Uterus (tissue), 2 donors: Measurements from ENCODE around the gene P2RY1.

Source experiments
- POLR2A ChIP-seq, 2 donors: fragments of 450-650 bp; IDR thresholded peaks; one replicate each; pipeline ENCODE4 v1.6.1; 2016; ENCODE audit warnings: antibody characterized with exemption in 2 of 2, mild to moderate bottlenecking in 1 of 2, moderate library complexity in 1 of 2
- TF ChIP-seq, protein P1 (sequence below), 4 experiments: fragments of 200-600 bp in 2 of 4; fragments of 450-650 bp in 2 of 4; sonication (generic) in 2 of 4; IDR thresholded peaks; one replicate each; pipeline ENCODE4 v1.5.1; 2016 to 2019; ENCODE audit warnings: antibody characterized with exemption in 4 of 4, mild to moderate bottlenecking in 2 of 4, moderate library complexity in 1 of 4

DNA sequence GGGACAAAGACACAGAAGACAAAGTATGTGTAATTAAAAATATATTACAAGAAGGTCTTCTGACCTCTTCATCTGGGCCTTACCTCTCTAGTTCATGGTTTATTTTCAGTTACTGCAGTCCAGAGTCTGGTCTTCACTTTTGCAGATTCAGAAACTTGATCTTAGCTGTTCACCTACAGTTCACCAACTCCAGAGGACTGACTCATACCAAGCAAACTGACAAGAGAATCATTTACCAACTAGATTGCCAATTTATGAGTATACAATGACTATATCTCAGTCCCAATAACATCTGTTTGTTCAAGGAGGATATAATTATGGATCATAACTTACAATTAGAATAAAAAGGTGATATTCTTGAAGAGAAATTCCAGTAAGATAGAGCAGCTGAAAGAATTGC, 9.0 kb downstream of the P2RY1 start:
- TF ChIP-seq, protein P1, sequence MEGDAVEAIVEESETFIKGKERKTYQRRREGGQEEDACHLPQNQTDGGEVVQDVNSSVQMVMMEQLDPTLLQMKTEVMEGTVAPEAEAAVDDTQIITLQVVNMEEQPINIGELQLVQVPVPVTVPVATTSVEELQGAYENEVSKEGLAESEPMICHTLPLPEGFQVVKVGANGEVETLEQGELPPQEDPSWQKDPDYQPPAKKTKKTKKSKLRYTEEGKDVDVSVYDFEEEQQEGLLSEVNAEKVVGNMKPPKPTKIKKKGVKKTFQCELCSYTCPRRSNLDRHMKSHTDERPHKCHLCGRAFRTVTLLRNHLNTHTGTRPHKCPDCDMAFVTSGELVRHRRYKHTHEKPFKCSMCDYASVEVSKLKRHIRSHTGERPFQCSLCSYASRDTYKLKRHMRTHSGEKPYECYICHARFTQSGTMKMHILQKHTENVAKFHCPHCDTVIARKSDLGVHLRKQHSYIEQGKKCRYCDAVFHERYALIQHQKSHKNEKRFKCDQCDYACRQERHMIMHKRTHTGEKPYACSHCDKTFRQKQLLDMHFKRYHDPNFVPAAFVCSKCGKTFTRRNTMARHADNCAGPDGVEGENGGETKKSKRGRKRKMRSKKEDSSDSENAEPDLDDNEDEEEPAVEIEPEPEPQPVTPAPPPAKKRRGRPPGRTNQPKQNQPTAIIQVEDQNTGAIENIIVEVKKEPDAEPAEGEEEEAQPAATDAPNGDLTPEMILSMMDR (IDR thresholded peaks at IDR 0.05) = no peak
- no peak for TF ChIP-seq POLR2A (IDR thresholded peaks at IDR 0.05)
